Gastrocnemius medialis (tissue), 4 donors: Measurements from ENCODE around the gene BNC2. TPM values are rescaled to one million over a fixed set of nuclear protein-coding genes. Genes with fewer than 3 reads are reported as not detected.
A peak's percentile ranks its signal among the peaks of the same experiment; 100 is the strongest.

Experiments
- ATAC-seq, 2 donors: fragments of 150-250 bp; one replicate each; pipeline ENCODE4 v1.9.1; 2016
- DNase-seq, 2 donors: peaks; one replicate each; pipeline ENCODE4 v3.0.0-alpha.2; 2019
- H3K27ac ChIP-seq, 4 donors: fragments of 200-600 bp; sonication (generic); 1 replicate in 1 of 4; 2 replicates in 3 of 4; pipeline ENCODE4 v1.5.1; 2016 to 2018; ENCODE audit warnings: mild to moderate bottlenecking in 2 of 4, moderate library complexity in 1 of 4
- H3K27me3 ChIP-seq, 3 donors: fragments of 200-600 bp; sonication (generic) in 2 of 3; 1 replicate in 1 of 3; 2 replicates in 2 of 3; pipeline versions ENCODE4 v1.5.1 to v1.6.0; 2016 to 2019; ENCODE audit warnings: mild to moderate bottlenecking in 1 of 3, moderate library complexity in 1 of 3
- H3K36me3 ChIP-seq, 2 donors: fragments of 200-600 bp; sonication (generic) in 1 of 2; one replicate each; pipeline ENCODE4 v1.5.1; 2017 to 2018
- H3K4me1 ChIP-seq, 2 donors: fragments of 200-600 bp; sonication (generic) in 1 of 2; one replicate each; pipeline ENCODE4 v1.5.1; 2016 to 2017; ENCODE audit warnings: mild to moderate bottlenecking in 2 of 2
- H3K4me3 ChIP-seq, 4 donors: fragments of 200-600 bp; sonication (generic) in 3 of 4; 1 replicate in 1 of 4; 2 replicates in 3 of 4; pipeline ENCODE4 v1.5.1; 2016 to 2019; ENCODE audit warnings: mild to moderate bottlenecking in 2 of 4
- H3K9me3 ChIP-seq, 3 donors: fragments of 200-600 bp; sonication (generic) in 2 of 3; 1 replicate in 1 of 3; 2 replicates in 2 of 3; pipeline ENCODE4 v1.5.1; 2016 to 2019
- POLR2A ChIP-seq, 2 donors: fragments of 450-650 bp; IDR thresholded peaks; one replicate each; pipeline ENCODE4 v1.6.1; 2017; ENCODE audit warnings: antibody characterized with exemption in 2 of 2, mild to moderate bottlenecking in 2 of 2, moderate library complexity in 2 of 2
- in situ Hi-C, 4 donors: fragments of 200-750 bp; cut with MboI; loops; one replicate each; pipeline versions ENCODE4 v1.15.0 to v1.8.0; 2017; ENCODE audit warnings: low sequenced_read_pairs in 4 of 4
- intact Hi-C: fragments of 100-400 bp; cut with DNase I; formaldehyde crosslinking; loops from one replicate; pipeline ENCODE4 v1.15.1; 2023; ENCODE audit warnings: low total_unique reads
- total RNA-seq, 4 donors: library from RNA; depleted of rRNA; stranded (reverse); fragments of >200 nt; gene quantifications; one replicate each; pipeline versions ENCODE4 v1.1.0 to v1.2.3, GENCODE V29; 2016
- TF ChIP-seq, protein P1 (sequence below), 5 experiments: fragments of 450-650 bp in 3 of 5; fragments of 200-600 bp in 2 of 5; sonication (generic) in 2 of 5; IDR thresholded peaks in 4 of 5; conservative IDR thresholded peaks in 1 of 5; 1 replicate in 4 of 5; 2 replicates in 1 of 5; pipeline ENCODE4 v1.5.1; 2016 to 2019; ENCODE audit warnings: antibody characterized with exemption in 5 of 5, mild to moderate bottlenecking in 3 of 5, moderate library complexity in 3 of 5

The BNC2 gene
- total RNA-seq, 4 donors from 2014 or later, result 40.9 to 122 (median 68.7) TPM

DNA sequence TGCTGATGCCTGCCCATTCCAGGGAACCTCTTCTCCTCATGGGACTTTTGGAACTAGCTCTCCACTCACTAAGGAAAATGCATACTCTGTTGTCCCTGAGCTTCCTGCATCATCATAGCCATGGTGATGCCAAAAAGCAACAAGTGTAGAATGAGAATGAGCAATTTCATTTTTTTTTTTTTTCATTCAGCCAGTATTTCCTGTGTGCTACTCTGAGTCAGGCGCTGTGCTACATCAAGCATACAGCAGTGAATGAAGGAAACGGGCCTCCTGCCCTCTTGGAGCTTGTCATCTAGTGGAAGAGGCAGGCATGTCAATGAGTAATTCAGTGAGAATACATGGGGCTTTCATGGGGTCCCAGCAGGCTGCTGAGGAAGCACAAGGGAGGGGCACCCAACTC lies 483.1 kb downstream of the BNC2 start:
- Histone ChIP-seq H3K27me3 (no peaks in the 10 kb centered on the region), H3K9me3 (no peaks in the 10 kb centered on the region), H3K4me1 (no peaks in the 10 kb centered on the region), H3K36me3 (no peaks in the 10 kb centered on the region), H3K27ac (no peak overlapping the region), H3K4me3 (no peak overlapping the region)
- DNase-seq (no peak), ATAC-seq (no peak)
- TF ChIP-seq, protein P1, sequence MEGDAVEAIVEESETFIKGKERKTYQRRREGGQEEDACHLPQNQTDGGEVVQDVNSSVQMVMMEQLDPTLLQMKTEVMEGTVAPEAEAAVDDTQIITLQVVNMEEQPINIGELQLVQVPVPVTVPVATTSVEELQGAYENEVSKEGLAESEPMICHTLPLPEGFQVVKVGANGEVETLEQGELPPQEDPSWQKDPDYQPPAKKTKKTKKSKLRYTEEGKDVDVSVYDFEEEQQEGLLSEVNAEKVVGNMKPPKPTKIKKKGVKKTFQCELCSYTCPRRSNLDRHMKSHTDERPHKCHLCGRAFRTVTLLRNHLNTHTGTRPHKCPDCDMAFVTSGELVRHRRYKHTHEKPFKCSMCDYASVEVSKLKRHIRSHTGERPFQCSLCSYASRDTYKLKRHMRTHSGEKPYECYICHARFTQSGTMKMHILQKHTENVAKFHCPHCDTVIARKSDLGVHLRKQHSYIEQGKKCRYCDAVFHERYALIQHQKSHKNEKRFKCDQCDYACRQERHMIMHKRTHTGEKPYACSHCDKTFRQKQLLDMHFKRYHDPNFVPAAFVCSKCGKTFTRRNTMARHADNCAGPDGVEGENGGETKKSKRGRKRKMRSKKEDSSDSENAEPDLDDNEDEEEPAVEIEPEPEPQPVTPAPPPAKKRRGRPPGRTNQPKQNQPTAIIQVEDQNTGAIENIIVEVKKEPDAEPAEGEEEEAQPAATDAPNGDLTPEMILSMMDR (IDR thresholded peaks at IDR 0.05 in 4 of 5, conservative IDR thresholded peaks at IDR 0.05 in 1 of 5), result no peak
- no peak for TF ChIP-seq POLR2A (IDR thresholded peaks at IDR 0.05)
- in situ Hi-C loops, result no loop called here
- intact Hi-C loops, result no loop called here

DNA sequence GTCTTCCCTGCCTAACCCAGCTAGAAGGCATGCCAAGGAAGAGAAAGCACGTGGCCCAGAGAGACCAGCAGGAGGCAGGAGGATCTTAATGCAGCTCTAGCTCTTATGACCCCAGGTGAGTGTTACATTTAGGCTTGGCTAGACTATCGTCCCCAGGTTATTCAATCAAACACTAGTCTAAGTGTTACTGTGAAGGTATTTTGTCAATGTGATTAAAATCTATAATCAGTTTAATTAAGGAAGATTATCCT lies 483.7 kb downstream of the BNC2 start:
- Histone ChIP-seq H3K9me3 (no peaks in the 10 kb centered on the region), H3K36me3 (no peaks in the 10 kb centered on the region), H3K4me3 (no peak overlapping the region), H3K27ac (no peak overlapping the region), H3K27me3 (no peaks in the 10 kb centered on the region), H3K4me1 (no peaks in the 10 kb centered on the region)
- ATAC-seq (no peak), DNase-seq (no peak)
- intact Hi-C loops (no loop called here), in situ Hi-C loops (no loop called here)
- TF ChIP-seq POLR2A (IDR thresholded peaks at IDR 0.05), result no peak
- TF ChIP-seq, protein P1 (IDR thresholded peaks at IDR 0.05 in 4 of 5, conservative IDR thresholded peaks at IDR 0.05 in 1 of 5), result no peak

DNA sequence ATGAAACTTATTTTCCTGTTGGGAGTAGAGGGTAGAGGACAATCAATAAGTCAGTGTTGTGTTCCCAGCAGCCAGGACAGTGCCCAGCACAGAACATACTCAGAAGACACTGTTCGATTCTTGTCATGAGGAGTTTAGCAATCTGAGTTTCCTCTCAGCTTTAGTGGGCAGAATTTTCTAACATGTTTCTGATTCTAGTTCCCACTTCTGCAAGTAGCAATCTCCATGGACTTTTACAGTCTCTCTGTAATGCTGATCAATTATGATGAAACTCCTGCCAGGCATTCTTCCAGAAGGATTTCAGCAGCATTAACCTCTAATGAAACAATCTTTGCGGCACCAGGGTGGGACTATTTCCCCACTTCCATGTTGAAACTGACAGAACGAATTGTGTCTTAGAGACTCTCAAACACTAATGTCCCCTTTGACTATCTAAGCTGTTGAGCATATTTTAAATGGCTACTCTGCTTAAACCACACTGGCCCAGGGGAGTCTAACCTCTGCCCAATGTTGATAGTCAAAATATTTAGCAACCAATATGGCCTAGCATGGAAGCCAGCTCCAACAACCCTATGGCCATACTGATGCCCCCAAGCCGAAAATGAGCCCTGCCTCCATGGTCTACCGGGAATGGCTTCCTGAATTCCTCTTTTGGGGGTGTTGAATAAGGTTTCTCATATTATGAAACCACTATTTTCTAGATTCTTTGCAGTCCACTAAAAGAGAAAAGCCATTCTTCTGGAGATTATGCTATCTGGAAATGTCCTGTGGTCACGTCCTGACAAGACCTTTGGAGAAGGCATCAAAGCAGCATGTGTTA lies 484.3 kb downstream of the BNC2 start:
- TF ChIP-seq POLR2A (IDR thresholded peaks at IDR 0.05), result no peak
- TF ChIP-seq, protein P1 (IDR thresholded peaks at IDR 0.05 in 4 of 5, conservative IDR thresholded peaks at IDR 0.05 in 1 of 5), result no peak
- Histone ChIP-seq H3K9me3 (no peaks in the 10 kb centered on the region), H3K4me3 (no peak overlapping the region), H3K27ac (no peak overlapping the region), H3K4me1 (no peaks in the 10 kb centered on the region), H3K36me3 (no peaks in the 10 kb centered on the region), H3K27me3 (no peaks in the 10 kb centered on the region)
- DNase-seq (peak in 1 of 2 donors; percentile 17), ATAC-seq (peak in 1 of 2 donors; percentile 73)
- intact Hi-C loops, result no loop called here
- in situ Hi-C loops, result no loop called here

DNA sequence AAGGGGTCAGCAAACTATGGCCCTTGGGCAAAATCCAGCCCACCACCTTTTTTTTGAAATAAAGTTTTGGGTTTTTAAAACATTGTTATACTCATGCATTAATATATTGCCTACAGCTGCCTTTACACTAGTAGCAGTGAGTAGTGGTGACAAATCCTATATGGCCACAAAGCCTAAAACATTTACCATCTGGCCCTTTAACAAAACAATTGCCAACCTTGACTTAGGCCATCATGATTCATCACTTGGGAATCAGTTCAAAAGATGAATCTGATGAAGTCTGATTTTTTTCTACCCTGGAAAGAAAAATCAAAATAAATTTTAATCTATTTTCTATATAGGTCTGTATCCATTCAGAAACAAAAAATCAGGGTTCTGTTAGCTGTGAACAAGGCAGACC lies 484.9 kb downstream of the BNC2 start:
- no peaks in the 10 kb centered on the region for H3K4me1 ChIP-seq
- intact Hi-C loops (no loop called here), in situ Hi-C loops (no loop called here)
- H3K36me3 ChIP-seq, result no peaks in the 10 kb centered on the region
- TF ChIP-seq POLR2A (IDR thresholded peaks at IDR 0.05), result no peak
- TF ChIP-seq, protein P1 (IDR thresholded peaks at IDR 0.05 in 4 of 5, conservative IDR thresholded peaks at IDR 0.05 in 1 of 5), result no peak
- H3K27ac ChIP-seq, result no peak overlapping the region
- DNase-seq (no peak), ATAC-seq (no peak)
- H3K9me3 ChIP-seq, result no peaks in the 10 kb centered on the region
- H3K27me3 ChIP-seq, result no peaks in the 10 kb centered on the region
- no peak overlapping the region for H3K4me3 ChIP-seq

DNA sequence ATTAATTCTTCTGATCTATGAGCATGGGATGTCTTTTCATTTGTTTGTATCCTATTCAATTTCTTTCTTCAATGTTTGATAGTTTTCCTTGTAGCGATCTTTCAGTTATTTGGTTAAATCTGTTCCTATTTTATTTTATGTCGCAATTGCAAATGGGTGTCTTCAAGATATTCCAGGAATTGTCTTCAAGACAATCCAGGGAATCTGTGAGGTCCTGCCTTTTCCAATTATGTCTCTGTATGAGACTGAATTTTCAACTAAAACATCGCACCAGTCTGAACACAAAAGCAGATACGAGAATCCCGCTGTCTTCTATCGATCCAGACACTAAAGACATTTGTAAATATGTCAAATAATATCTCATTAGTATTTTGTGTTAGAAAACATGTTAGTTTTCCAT lies 485.5 kb downstream of the BNC2 start:
- no peak for TF ChIP-seq POLR2A (IDR thresholded peaks at IDR 0.05)
- TF ChIP-seq, protein P1 (IDR thresholded peaks at IDR 0.05 in 4 of 5, conservative IDR thresholded peaks at IDR 0.05 in 1 of 5), result no peak
- H3K4me3 ChIP-seq, result no peak overlapping the region
- no peak for ATAC-seq
- intact Hi-C loops (no loop called here), in situ Hi-C loops (no loop called here)
- no peak for DNase-seq
- no peaks in the 10 kb centered on the region for H3K27me3 ChIP-seq
- no peaks in the 10 kb centered on the region for H3K36me3 ChIP-seq
- no peak overlapping the region for H3K27ac ChIP-seq
- H3K4me1 ChIP-seq, result no peaks in the 10 kb centered on the region
- H3K9me3 ChIP-seq, result no peaks in the 10 kb centered on the region
